ENCODE results near the gene PRRT1B. TPM values are rescaled to one million over a fixed set of nuclear protein-coding genes. Genes with fewer than 3 reads are reported as not detected.

PRRT1B gene
- total RNA-seq, 4 donors from 2014 or later, result 0.94 to 3.9 TPM; not detected in 2

GRCh38 chr9:131534721-131535237, 10.5 kb upstream of the PRRT1B start:
- Histone ChIP-seq H3K4me3 (no peak overlapping the region), H3K27ac (no peak overlapping the region), H3K36me3 (no peaks in the 10 kb centered on the region), H3K4me1 (peaks cover 0 to 13% (median 8%) of the 10 kb centered on the region in 4 donors), H3K9me3 (no peaks in the 10 kb centered on the region), H3K27me3 (no peaks in the 10 kb centered on the region)
- TF ChIP-seq CTCF (IDR thresholded peaks at IDR 0.05) (no peak), POLR2A (IDR thresholded peaks at IDR 0.05) (no peak)
- DNase-seq, result peak in 1 of 3 donors; percentile 27

- H3K27ac ChIP-seq, result no peak overlapping the region
- H3K27me3 ChIP-seq, result no peaks in the 10 kb centered on the region
- TF ChIP-seq CTCF (IDR thresholded peaks at IDR 0.05), result no peak
- no peak for TF ChIP-seq POLR2A (IDR thresholded peaks at IDR 0.05)
- H3K4me1 ChIP-seq, result no peaks in the 10 kb centered on the region
- no peak for DNase-seq
- no peak overlapping the region for H3K4me3 ChIP-seq
- no peaks in the 10 kb centered on the region for H3K36me3 ChIP-seq
- peaks cover 0 to 1% (median 0%) of the 10 kb centered on the region in 4 donors for H3K9me3 ChIP-seq
Observed at GRCh38 chr9:131537946-131538345, 7.4 kb upstream of the PRRT1B start.

GRCh38 chr9:131539223-131539923, 6.0 kb upstream of the PRRT1B start:
- Histone ChIP-seq H3K4me1 (no peaks in the 10 kb centered on the region), H3K4me3 (no peak overlapping the region), H3K27ac (no peak overlapping the region), H3K36me3 (no peaks in the 10 kb centered on the region), H3K9me3 (peaks cover 0 to 9% (median 4%) of the 10 kb centered on the region in 4 donors), H3K27me3 (no peaks in the 10 kb centered on the region)
- TF ChIP-seq CTCF (IDR thresholded peaks at IDR 0.05), result no peak
- no peak for TF ChIP-seq POLR2A (IDR thresholded peaks at IDR 0.05)
- DNase-seq, result no peak

- Histone ChIP-seq H3K27me3 (peaks cover 0 to 16% of the 10 kb centered on the region in 2 donors), H3K27ac (no peak overlapping the region), H3K9me3 (peaks cover 0 to 9% (median 4%) of the 10 kb centered on the region in 4 donors), H3K36me3 (no peaks in the 10 kb centered on the region), H3K4me3 (no peak overlapping the region), H3K4me1 (peaks cover 0 to 17% (median 0%) of the 10 kb centered on the region in 4 donors)
- DNase-seq, result no peak
- TF ChIP-seq POLR2A (IDR thresholded peaks at IDR 0.05) (no peak), CTCF (IDR thresholded peaks at IDR 0.05) (no peak)
Observed at GRCh38 chr9:131543141-131543540, 2.2 kb upstream of the PRRT1B start.

- no peaks in the 10 kb centered on the region for H3K36me3 ChIP-seq
- TF ChIP-seq POLR2A (IDR thresholded peaks at IDR 0.05) (no peak), CTCF (IDR thresholded peaks at IDR 0.05) (no peak)
- peak overlapping the region in 3 of 4 donors; percentile 15 to 48 (median 44) for H3K4me3 ChIP-seq
- peaks cover 0 to 9% (median 4%) of the 10 kb centered on the region in 4 donors for H3K9me3 ChIP-seq
- peaks cover 0 to 17% (median 0%) of the 10 kb centered on the region in 4 donors for H3K4me1 ChIP-seq
- H3K27me3 ChIP-seq, result peaks cover 0 to 16% of the 10 kb centered on the region in 2 donors
- no peak for DNase-seq
- no peak overlapping the region for H3K27ac ChIP-seq
Observed at GRCh38 chr9:131545786-131546335, 538 bp downstream of the PRRT1B start.
